ENCODE measurements around the gene FFAR2.
"Not testable (repeated sequence)": the region's sequence is repeated elsewhere in the genome, so short reads cannot be mapped to it uniquely, and the experiment has no call there.

Gene FFAR2

GRCh38 chr19:35447606-35448469, at the start of gene FFAR2:
Gene FFAR2 (plus strand): TSS chr19:35448257. CDS start chr19:35449715, 1,458 bp downstream.
- peak; percentile 68 for DNase-seq

DNA sequence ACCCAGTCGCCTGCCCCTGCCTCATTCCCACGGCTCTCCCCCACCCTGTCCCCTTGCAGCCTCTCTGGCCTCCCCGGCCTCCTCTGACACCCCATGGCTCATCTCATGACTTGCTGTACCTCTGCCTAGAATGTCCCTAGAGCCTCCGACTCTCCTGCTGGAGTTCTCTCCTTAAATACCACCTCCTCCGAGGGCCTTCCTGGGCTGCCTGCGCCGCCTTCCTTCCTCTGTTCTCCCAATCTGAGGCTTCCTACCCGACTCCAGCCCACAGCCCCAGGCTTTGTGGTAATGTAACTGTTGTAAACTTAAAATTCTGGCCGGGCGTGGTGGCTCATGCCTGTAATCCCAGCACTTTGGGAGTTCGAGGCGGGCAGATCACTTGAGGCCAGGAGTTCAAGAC, 49.5 kb upstream of the FFAR2 start:
- DNase-seq = no peak

GRCh38 chr19:35399231-35399630, 48.8 kb upstream of the FFAR2 start:
- DNase-seq = no peak

DNA sequence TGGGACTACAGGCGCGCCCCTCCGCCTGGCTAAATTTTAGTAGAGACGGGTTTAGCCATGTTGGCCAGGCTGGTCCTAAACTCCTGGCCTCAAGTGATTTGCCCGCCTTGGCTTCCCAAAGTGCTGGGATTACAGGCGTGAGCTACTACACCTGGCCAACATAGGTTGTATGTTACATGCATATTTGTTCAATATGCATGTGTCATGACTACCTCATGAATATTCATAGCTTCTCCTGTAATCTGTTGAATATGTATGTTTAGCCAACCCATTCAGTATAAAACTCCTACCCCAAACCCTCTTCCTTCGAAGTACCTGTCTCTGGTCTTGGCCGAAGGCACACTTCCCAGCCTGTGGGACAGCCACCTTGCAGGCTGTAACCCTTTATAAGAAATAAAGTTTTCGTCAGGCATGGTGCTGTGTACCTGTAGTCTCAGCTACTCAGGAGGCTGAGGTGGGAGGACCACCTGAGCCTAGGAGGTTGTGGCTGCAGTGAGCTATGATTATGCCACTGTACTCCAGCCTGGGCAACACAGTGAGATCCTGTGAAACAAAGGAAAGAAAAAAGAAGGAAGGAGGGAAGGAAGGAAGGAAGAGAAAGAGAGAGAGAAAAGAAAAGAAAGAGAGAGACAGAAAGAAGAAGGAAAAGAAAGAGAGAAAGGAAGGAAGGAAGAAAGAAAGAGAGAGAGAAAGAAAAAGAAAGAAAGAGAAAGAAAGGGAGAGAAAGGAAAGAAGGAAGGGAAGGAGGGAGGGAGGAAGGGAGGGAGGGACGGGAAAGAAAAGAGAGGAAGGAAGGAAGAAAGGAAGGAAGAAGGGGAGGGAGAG, 47.9 kb upstream of the FFAR2 start:
- no peak for DNase-seq

- DNase-seq = no peak
These were observed 47.3 kb upstream of the FFAR2 start for GRCh38 chr19:35400773-35401100.

- not testable (repeated sequence) for DNase-seq
These were observed 46.6 kb upstream of the FFAR2 start for GRCh38 chr19:35401416-35401815.

GRCh38 chr19:35403116-35403760, 44.8 kb upstream of the FFAR2 start:
- DNase-seq = peak; percentile 17

DNA sequence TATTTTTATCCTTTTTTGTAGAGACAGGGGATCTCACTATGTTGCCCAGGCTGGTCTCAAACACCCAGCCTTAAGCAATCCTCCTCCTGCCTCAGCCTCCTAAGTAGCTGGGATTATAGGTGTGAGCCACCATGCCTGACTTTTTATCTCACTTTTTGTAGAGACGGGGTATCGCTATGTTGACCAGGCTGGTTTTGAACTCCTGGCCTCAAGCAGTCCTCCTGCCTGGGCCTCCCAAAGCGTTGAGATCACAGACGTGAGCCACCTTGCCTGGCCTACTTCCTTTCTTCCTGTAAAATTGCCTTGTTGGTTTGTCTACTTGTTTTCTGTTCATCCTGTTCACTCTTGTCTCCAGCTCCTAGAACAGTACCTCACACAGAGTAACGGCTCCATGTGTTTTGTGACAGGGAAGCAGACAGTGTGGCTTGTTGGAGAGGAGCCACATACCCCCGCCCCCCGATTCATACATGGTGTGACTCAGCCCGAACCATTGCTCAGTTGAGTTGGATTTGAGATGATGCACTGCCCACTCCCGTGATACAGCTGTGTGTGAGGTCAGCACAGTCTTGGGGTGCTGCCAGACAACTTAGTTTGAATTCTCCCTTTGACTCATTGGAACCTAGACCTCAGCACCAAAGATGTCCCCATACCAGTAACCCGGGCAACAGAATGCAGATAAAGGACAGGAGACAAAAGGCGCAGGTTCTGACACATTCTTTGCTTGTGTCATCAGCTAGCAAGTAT, 43.0 kb upstream of the FFAR2 start:
- peak; percentile 62 for DNase-seq

DNA sequence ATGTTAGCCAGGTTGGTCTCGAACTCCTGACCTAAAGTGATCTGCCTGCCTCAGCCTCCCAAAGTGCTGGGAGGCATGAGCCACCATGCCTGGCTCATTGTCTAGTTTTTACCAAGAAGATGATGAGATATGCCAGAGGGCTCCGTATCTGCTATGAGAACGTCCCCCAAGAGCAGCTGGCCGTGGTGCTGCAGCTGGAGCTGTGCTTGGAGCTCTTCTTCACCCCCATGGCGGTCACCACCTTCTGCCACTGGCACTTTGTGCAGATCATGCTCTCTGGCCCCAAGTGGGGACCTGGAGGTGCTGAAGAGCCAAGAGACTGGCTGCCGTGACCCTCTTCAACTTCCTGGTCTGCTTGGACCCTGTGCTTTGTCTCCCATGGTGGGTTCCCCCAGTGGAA, 40.4 kb upstream of the FFAR2 start:
- DNase-seq = no peak

GRCh38 chr19:35408284-35409171, 39.5 kb upstream of the FFAR2 start:
- no peak for DNase-seq

DNA sequence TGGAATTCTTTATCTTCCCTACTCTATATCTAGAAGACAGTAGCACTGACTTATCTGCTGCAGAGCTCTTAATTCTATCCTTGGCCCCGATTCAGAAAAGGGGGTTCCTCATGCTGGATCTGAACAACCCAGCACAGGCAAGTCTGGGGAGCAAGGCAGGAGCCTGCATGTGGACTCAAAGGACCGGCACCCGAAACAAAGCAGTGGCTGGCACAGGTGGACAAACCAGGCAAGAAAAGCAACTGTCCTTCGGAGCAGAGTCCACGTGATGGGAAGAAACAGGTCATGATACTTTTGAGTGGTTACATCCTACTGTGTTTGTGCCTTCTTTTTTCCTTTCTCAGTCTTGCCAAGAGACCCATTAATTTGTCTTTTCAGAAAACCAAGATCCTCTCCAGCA, 38.9 kb upstream of the FFAR2 start:
- no peak for DNase-seq

DNA sequence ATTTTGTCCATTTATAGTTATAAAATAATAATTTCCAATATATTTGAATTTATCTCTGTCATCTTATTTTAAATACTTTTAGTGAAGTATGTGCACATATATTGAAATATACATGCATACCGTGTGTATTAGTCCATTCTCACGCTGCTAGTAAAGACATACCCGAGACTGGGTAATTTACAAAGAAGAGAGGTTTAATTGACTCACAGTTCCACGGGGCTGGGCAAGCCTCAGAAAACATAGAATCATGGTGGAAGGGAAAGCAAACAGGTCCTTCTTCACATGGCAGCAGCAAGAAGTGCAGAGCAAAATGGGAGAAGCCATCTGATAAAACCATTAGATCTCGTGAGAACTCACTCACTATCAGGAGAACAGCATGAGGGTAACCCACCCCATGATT, 37.6 kb upstream of the FFAR2 start:
- no peak for DNase-seq

GRCh38 chr19:35414442-35414841, 33.6 kb upstream of the FFAR2 start:
- no peak for DNase-seq

- DNase-seq = no peak
These were observed 31.7 kb upstream of the FFAR2 start for GRCh38 chr19:35416331-35416730.

DNA sequence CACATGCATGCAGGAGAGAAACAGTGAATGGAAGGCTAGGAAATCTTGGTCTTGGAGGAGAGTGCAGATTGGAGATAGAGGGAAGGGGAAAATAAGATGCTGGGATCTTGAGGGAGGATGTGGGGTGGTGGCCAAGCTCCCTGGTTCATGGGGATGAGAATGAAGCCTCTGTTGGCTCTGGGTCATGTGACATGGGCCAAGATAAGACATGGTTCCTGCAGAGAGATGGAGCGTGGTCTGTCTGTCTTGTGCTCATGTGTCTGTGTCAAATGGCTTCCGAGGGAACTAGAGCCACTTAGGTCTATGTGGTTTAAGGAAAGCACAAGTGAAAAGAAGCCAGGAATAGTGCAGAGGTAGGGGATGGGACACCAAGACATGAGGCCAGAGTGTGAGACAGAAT, 30.8 kb upstream of the FFAR2 start:
- no peak for DNase-seq

DNA sequence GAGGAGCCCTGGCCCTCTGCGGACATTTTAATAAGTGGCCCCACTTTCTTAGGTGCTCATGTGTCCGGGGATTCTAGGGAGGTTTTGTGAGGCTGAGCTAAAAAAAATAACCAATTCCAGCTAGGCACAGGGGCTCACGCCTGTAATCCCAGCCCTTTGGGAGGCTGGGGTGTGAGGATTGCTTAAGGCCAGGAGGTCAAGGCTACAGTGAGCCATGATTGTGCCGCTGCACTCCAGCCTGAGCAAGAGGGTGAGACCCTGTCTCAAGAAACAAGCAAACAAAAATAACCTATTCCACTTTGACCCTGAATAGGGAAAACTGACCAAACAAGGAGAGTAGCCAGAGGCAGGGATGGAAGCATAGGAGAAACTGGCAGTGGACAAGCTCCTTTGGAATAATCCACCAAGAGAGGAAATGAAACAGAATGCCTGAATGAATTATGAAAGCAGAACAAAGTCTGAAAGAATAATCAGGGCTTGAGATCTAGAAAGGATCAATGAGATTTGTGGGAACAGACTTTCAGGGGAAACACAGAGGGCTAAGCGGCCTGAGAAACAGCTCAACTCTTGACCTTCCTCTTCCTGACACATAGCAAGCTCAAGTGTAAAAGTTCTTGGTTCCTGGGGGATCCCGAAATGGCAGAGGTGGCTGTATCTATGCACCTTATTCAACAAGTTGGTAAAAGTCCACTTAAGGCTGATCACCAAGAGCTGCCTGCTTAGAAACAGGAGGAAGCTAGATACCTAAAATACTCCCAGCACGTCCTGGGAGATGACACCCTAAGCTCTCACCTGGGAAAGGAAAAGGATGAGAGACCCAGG, 30.1 kb upstream of the FFAR2 start:
- DNase-seq = peak; percentile 73

GRCh38 chr19:35419046-35419445, 29.0 kb upstream of the FFAR2 start:
- DNase-seq = no peak

GRCh38 chr19:35419805-35420204, 28.3 kb upstream of the FFAR2 start:
- no peak for DNase-seq

DNA sequence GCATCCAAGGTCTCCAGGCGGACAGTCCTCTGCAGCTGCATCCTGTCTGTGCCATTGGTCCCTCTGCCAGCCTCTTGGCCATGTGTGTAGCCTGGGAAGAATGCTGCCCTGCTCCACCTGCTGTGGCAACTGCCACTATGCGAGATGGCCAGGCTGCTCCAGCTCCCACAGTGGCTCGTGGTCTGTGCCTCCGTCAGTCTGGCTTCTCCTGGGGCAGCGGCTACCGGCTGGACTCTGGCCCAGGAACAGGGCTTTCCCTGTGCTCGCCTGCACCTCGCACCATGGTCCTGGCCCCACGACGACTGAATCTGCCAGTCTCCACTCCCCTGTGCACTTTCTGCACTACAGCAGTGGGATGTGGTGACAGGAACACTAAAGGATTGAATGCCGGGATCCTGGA, 26.7 kb upstream of the FFAR2 start:
- DNase-seq = no peak

DNA sequence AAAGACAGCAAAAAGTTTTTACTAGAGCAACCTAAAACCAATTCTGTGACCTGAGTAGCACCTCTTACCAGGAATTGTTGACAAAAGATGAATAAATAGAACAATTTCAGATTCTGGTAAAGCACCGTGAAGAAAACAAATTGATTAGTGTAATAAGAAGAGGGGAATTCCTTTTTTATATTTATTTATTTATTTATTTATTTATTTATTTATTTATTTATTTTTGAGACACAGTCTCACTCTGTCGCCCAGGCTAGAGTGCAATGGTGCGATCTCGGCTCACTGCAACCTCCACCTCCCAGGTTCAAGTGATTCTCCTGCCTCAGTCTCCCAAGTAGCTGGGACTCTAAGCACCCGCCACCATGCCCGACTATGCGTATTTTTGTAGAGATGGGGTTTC, 24.7 kb upstream of the FFAR2 start:
- not testable (repeated sequence) for DNase-seq

DNA sequence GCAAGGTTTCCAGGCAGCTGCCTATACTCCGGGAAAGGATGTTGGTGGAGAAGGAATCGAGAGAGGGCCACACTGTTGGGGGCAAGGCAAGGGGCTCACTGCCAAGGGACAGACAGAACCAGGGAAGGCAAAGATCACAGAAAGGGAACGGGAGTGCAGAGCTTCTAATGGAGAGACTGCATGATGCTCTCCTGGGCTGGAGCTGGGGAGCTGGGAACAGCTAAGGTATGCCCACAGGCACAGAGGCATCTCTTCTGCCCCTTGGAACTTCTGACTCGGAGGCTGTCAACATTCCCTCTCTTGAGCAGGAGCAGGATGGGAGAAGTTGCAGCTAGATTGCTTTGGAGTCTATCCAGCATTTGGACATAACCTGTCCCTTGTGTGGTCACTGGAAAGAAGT, 22.4 kb upstream of the FFAR2 start:
- no peak for DNase-seq

Data from MV-4-11 (cell line).